ENCODE measurements around the gene H3-3A.

Gene H3-3A

DNA sequence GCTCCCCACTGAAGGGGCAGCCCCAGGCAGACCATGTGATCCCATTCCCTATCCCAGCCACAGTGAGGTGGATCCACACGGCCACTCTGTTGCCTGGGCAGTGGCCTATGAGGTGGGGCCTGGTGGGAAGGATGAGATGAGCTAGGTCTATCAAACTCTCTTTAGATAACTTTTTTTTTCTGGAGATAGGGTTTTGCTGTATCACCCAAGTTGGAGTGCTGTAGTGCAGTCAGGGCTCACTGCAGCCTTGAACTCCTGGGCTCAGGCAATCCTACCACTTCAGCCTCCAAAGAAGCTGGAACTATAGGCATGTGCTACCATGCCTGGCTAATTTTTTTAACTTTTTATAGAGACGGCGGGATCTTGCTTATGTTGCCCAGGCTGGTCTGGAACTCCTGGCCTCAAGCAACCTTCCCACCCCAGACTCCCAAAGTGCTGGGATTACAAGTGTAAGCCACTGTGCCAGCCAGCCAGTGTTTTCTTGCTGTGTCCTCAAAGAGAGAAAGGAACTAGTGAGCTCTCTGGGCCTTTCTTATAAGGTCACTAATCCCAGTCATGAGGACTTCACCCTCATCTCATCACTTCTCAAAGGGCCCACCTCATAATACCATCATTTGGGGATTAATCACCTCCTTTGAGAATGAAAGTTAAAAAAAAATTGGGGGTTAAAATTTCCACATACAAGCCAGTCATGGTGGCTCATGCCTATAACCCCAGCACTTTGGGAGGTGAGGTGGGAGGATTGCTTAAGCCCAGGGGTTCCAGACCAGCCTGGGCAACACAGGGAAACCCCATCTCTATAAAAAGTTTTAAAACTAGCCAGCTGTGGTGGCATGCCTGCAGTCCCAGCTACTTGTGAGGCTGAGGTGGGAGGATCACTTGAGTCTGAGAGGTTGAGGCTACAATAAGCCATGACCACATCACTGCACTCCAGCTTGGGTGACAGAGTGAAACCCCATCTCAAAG lies 36.6 kb downstream of the H3-3A start:
- Histone ChIP-seq H3K4ac (ENCODE audit: low read depth, low read length) (no peak overlapping the region), H4K5ac (ENCODE audit: low read length) (no peak overlapping the region), H3K4me1 (ENCODE audit: control insufficient read depth, low read depth, low read length) (peaks cover 12% of the 10 kb centered on the region), H2BK15ac (replicated peaks; ENCODE audit: low read depth) (no peak overlapping the region), H3K4me3 (ENCODE audit: low read length) (no peak overlapping the region), H2BK5ac (ENCODE audit: low read length) (no peak overlapping the region), H3K23ac (ENCODE audit: low read length) (no peak overlapping the region), H3K4me2 (ENCODE audit: low read length) (no peak overlapping the region), H2BK120ac (ENCODE audit: low read depth, low read length) (no peak overlapping the region), H2AK5ac (ENCODE audit: low read length) (no peak overlapping the region), H3K27ac (ENCODE audit: low read depth, low read length) (no peak overlapping the region), H4K8ac (ENCODE audit: low read depth, low read length) (no peak overlapping the region), H3K18ac (ENCODE audit: low read length) (no peak overlapping the region), H3K36me3 (ENCODE audit: control insufficient read depth, insufficient read depth, low read length) (no peaks in the 10 kb centered on the region), H3K9ac (ENCODE audit: low read length) (peak overlapping the region; percentile 12), H3K79me1 (ENCODE audit: low read length) (no peaks in the 10 kb centered on the region), H3K56ac (ENCODE audit: low read length) (peak overlapping the region; percentile 56), H3K27me3 (ENCODE audit: insufficient read depth, low read length, poor library complexity) (no peaks in the 10 kb centered on the region), H3K79me2 (ENCODE audit: control insufficient read depth, insufficient read depth, low read length) (no peaks in the 10 kb centered on the region)
- DNase-seq: no peak
- WGBS (ENCODE audit: extremely low coverage, insufficient coverage, low lambda C conversion rate): no CpG with 5 or more reads among the region's 3 CpGs

DNA sequence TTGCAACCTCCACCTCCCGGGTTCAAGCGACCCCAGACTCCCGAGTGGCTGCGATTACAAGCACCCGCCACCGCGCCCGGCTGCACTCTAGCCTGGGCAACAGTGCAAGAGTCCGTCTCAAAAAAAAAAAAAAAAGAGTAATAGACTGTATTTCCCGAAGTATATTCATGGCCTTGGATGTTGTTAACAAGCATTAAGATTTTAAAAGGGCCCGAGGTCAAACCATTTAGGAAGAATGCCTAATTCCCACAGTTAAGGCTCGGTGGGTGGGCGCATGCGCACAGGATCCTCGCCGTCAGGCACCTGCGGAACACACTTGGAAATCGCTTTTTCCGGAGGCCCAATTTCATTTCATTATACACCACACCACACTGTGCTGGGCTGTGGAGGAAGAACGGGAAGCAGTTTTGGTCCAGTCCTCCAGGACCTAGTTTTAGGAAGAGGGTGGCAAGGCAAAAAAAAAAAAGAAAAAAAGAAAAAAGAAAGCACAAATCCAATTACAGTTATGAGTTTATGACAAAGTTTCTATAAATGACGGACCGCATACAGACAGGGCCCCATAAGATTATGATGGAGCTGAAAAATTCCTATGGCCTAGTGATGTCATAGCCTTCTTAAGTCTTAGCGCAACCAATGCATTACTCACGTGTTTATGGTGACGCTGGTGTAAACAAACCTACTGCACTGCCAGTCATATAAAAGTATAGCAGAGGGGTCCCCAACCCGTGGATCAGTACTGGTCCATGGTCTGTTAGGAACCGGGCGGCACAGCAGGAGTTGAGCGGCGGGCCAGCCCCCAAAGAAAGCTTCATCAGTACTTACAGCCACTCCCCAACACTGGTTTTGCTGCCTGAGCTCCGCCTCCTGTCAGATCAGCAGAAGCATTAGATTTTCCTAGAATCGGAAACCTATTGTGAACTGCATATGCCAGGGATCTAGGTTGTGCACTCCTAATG lies 38.2 kb downstream of the H3-3A start:
- Histone ChIP-seq H3K27me3 (ENCODE audit: insufficient read depth, low read length, poor library complexity) (no peaks in the 10 kb centered on the region), H2BK15ac (replicated peaks; ENCODE audit: low read depth) (no peak overlapping the region), H3K79me1 (ENCODE audit: low read length) (no peaks in the 10 kb centered on the region), H3K4me1 (ENCODE audit: control insufficient read depth, low read depth, low read length) (peaks cover 15% of the 10 kb centered on the region), H3K4me2 (ENCODE audit: low read length) (no peak overlapping the region), H3K36me3 (ENCODE audit: control insufficient read depth, insufficient read depth, low read length) (no peaks in the 10 kb centered on the region), H3K56ac (ENCODE audit: low read length) (no peak overlapping the region), H3K79me2 (ENCODE audit: control insufficient read depth, insufficient read depth, low read length) (no peaks in the 10 kb centered on the region), H4K5ac (ENCODE audit: low read length) (no peak overlapping the region), H2BK5ac (ENCODE audit: low read length) (no peak overlapping the region), H2BK120ac (ENCODE audit: low read depth, low read length) (no peak overlapping the region), H3K27ac (ENCODE audit: low read depth, low read length) (no peak overlapping the region), H3K23ac (ENCODE audit: low read length) (no peak overlapping the region), H3K4me3 (ENCODE audit: low read length) (no peak overlapping the region), H3K9ac (ENCODE audit: low read length) (no peak overlapping the region), H2AK5ac (ENCODE audit: low read length) (no peak overlapping the region), H3K4ac (ENCODE audit: low read depth, low read length) (no peak overlapping the region), H3K18ac (ENCODE audit: low read length) (no peak overlapping the region), H4K8ac (ENCODE audit: low read depth, low read length) (no peak overlapping the region)
- no peak for DNase-seq
- WGBS (ENCODE audit: extremely low coverage, insufficient coverage, low lambda C conversion rate): no CpG with 5 or more reads among the region's 32 CpGs

DNA sequence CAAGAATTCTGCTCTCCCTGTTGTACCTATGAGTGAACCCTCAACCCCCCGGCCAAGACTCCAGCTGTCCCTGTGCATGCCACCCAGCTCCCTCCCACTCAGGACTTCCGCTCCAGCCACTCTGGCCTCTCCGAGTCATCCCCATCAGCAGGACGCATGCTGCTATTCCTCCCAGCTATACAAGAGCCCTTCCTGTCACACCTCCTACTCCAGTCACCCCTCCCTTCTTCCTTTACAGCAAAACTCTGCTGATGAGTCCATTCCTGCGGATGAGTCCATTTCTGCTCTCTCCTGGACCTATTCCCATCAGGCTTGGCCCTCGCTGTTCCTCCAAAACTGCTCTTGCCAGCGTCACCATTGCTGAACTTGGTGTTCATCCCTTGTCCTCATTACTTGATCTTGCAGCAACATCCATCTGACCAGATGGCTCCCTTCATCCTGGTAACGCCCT lies 42.2 kb downstream of the H3-3A start:
- H3K9ac ChIP-seq (ENCODE audit: low read length): no peak overlapping the region
- H2BK120ac ChIP-seq (ENCODE audit: low read depth, low read length): no peak overlapping the region
- H3K18ac ChIP-seq (ENCODE audit: low read length): no peak overlapping the region
- H3K27ac ChIP-seq (ENCODE audit: low read depth, low read length): no peak overlapping the region
- no peak overlapping the region for H3K23ac ChIP-seq (ENCODE audit: low read length)
- DNase-seq: no peak
- H3K4me3 ChIP-seq (ENCODE audit: low read length): no peak overlapping the region
- H2AK5ac ChIP-seq (ENCODE audit: low read length): peak overlapping the region; percentile 38
- no peak overlapping the region for H2BK15ac ChIP-seq (replicated peaks; ENCODE audit: low read depth)
- no CpG with 5 or more reads among the region's 8 CpGs for WGBS (ENCODE audit: extremely low coverage, insufficient coverage, low lambda C conversion rate)
- peaks cover 6% of the 10 kb centered on the region for H3K4me1 ChIP-seq (ENCODE audit: control insufficient read depth, low read depth, low read length)
- H3K4me2 ChIP-seq (ENCODE audit: low read length): no peak overlapping the region
- no peak overlapping the region for H2BK5ac ChIP-seq (ENCODE audit: low read length)
- no peaks in the 10 kb centered on the region for H3K27me3 ChIP-seq (ENCODE audit: insufficient read depth, low read length, poor library complexity)
- H3K4ac ChIP-seq (ENCODE audit: low read depth, low read length): no peak overlapping the region
- no peak overlapping the region for H4K5ac ChIP-seq (ENCODE audit: low read length)
- no peaks in the 10 kb centered on the region for H3K79me2 ChIP-seq (ENCODE audit: control insufficient read depth, insufficient read depth, low read length)
- no peaks in the 10 kb centered on the region for H3K79me1 ChIP-seq (ENCODE audit: low read length)
- H3K36me3 ChIP-seq (ENCODE audit: control insufficient read depth, insufficient read depth, low read length): no peaks in the 10 kb centered on the region
- H4K8ac ChIP-seq (ENCODE audit: low read depth, low read length): no peak overlapping the region
- H3K56ac ChIP-seq (ENCODE audit: low read length): no peak overlapping the region

DNA sequence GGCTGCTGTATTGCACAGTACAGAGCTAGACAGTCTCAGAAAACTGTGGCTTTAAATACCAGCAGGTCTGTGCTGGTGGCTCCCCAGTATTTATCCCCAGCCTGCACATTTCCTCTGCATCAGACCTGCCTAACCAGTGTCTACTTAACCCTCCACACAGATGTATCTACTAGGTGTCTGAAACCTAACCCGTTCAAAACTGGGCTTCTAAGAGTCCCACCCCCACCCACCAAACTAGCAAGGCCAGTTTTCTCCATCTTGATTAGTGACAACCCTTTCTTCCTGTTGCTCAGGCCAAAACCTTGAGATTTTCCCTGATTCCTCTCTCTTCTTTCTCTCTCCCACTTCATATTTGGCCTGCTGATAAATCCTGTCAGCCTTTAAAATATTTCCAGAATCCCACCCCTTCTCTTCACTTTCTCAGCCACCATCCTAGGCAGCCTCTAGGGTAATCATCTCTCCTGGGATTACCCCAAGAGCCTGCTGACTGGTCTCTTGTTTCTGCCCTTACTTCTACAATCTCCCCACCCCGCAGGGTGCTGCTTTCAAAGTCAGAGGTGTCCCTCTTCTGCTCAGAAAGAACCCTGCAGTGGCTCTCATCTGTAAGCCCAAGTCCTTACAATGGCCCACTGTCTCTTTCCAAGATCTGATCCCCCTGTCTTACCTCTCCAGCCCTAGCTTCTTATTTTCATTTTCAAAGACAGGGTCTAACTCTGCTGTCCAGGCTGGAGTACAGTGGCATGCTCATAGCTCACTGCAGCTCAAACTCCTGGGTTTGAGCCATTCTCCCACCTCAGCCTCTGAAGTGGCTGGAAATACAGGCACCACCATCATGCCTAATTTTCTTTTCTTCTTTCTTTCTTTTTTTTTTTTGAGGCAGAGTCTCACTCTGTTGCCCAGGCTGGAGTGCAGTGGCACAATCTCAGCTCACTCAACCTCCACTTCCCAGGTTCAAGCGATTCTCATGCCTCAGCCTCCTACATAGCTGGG lies 45.2 kb downstream of the H3-3A start:
- DNase-seq: peak; percentile 56
- no peak overlapping the region for H2BK120ac ChIP-seq (ENCODE audit: low read depth, low read length)
- H3K79me1 ChIP-seq (ENCODE audit: low read length): no peaks in the 10 kb centered on the region
- H4K5ac ChIP-seq (ENCODE audit: low read length): no peak overlapping the region
- H3K23ac ChIP-seq (ENCODE audit: low read length): no peak overlapping the region
- H3K4ac ChIP-seq (ENCODE audit: low read depth, low read length): no peak overlapping the region
- no peak overlapping the region for H2AK5ac ChIP-seq (ENCODE audit: low read length)
- H3K27ac ChIP-seq (ENCODE audit: low read depth, low read length): no peak overlapping the region
- H3K27me3 ChIP-seq (ENCODE audit: insufficient read depth, low read length, poor library complexity): no peaks in the 10 kb centered on the region
- H2BK15ac ChIP-seq (replicated peaks; ENCODE audit: low read depth): no peak overlapping the region
- peak overlapping the region; percentile 64 for H3K56ac ChIP-seq (ENCODE audit: low read length)
- no peak overlapping the region for H3K4me2 ChIP-seq (ENCODE audit: low read length)
- H3K4me3 ChIP-seq (ENCODE audit: low read length): no peak overlapping the region
- no peak overlapping the region for H3K18ac ChIP-seq (ENCODE audit: low read length)
- no peaks in the 10 kb centered on the region for H3K36me3 ChIP-seq (ENCODE audit: control insufficient read depth, insufficient read depth, low read length)
- no peak overlapping the region for H3K9ac ChIP-seq (ENCODE audit: low read length)
- no peak overlapping the region for H4K8ac ChIP-seq (ENCODE audit: low read depth, low read length)
- no CpG with 5 or more reads among the region's 3 CpGs for WGBS (ENCODE audit: extremely low coverage, insufficient coverage, low lambda C conversion rate)
- no peak overlapping the region for H2BK5ac ChIP-seq (ENCODE audit: low read length)
- no peaks in the 10 kb centered on the region for H3K79me2 ChIP-seq (ENCODE audit: control insufficient read depth, insufficient read depth, low read length)
- H3K4me1 ChIP-seq (ENCODE audit: control insufficient read depth, low read depth, low read length): peaks cover 16% of the 10 kb centered on the region

Data from mesendoderm (in vitro differentiated cells).